Sigmoid colon (tissue), 4 donors: ENCODE results near the gene SIRT2.
"Not testable (repeated sequence)": the region's sequence is repeated elsewhere in the genome, so short reads cannot be mapped to it uniquely, and the experiment has no call there.

Experiments
- EP300 ChIP-seq, 4 donors: sonication (generic); formaldehyde crosslinking; IDR thresholded peaks; one replicate each; pipeline ENCODE4 v1.6.1; 2017; ENCODE audit warnings: antibody characterized with exemption in 4 of 4
- TF ChIP-seq, protein P1 (sequence below), 4 experiments: fragments of 450-650 bp in 3 of 4; fragments of 200-600 bp in 1 of 4; IDR thresholded peaks; one replicate each; pipeline ENCODE4 v1.5.1; 2016 to 2019; ENCODE audit warnings: antibody characterized with exemption in 4 of 4, mild to moderate bottlenecking in 3 of 4, moderate library complexity in 2 of 4

- TF ChIP-seq, protein P1, sequence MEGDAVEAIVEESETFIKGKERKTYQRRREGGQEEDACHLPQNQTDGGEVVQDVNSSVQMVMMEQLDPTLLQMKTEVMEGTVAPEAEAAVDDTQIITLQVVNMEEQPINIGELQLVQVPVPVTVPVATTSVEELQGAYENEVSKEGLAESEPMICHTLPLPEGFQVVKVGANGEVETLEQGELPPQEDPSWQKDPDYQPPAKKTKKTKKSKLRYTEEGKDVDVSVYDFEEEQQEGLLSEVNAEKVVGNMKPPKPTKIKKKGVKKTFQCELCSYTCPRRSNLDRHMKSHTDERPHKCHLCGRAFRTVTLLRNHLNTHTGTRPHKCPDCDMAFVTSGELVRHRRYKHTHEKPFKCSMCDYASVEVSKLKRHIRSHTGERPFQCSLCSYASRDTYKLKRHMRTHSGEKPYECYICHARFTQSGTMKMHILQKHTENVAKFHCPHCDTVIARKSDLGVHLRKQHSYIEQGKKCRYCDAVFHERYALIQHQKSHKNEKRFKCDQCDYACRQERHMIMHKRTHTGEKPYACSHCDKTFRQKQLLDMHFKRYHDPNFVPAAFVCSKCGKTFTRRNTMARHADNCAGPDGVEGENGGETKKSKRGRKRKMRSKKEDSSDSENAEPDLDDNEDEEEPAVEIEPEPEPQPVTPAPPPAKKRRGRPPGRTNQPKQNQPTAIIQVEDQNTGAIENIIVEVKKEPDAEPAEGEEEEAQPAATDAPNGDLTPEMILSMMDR (IDR thresholded peaks at IDR 0.05) = not testable (repeated sequence)
- not testable (repeated sequence) for TF ChIP-seq EP300 (IDR thresholded peaks at IDR 0.05)
Observed at GRCh38 chr19:38884691-38885090, 14.7 kb downstream of the SIRT2 start.
